Measurements from ENCODE around the gene CTNNA3. TPM values are rescaled to one million over a fixed set of nuclear protein-coding genes. Genes with fewer than 3 reads are reported as not detected.

CTNNA3 gene
- total RNA-seq, 1 experiment from 2014 or later: 0.20 TPM

- Histone ChIP-seq H3K4me3 (ENCODE audit: low read depth, low read length) (no peak overlapping the region), H3K4me1 (no peaks in the 10 kb centered on the region), H3K9me3 (no peaks in the 10 kb centered on the region), H3K27me3 (replicated peaks; ENCODE audit: control insufficient read depth, insufficient read depth, low read length) (no peaks in the 10 kb centered on the region), H3K36me3 (ENCODE audit: control insufficient read depth, insufficient read depth, low read length) (no peaks in the 10 kb centered on the region)
- BruUV-seq (replicated peaks): no TSS peak
- H3K27ac Mint-ChIP-seq (ENCODE audit: unreplicated experiment): no peak overlapping the region
- H3K4me3 Mint-ChIP-seq (ENCODE audit: unreplicated experiment): no peak overlapping the region
- no peak for DNase-seq
- TF ChIP-seq CTCF (IDR thresholded peaks at IDR 0.05; ENCODE audit: insufficient read depth in 1 of 2, low read depth in 1 of 2, low read length in 1 of 2, severe bottlenecking in 1 of 2, unreplicated experiment in 1 of 2): no peak
- H3K4me1 Mint-ChIP-seq (ENCODE audit: low read depth, unreplicated experiment): no peaks in the 10 kb centered on the region
- ChIA-PET CTCF (no interaction called here), POLR2A (no interaction called here)
- peaks cover 8% of the 10 kb centered on the region for H3K27me3 Mint-ChIP-seq (ENCODE audit: insufficient read depth, unreplicated experiment)
- H3K9me3 Mint-ChIP-seq (ENCODE audit: unreplicated experiment): no peaks in the 10 kb centered on the region
- H3K36me3 Mint-ChIP-seq (ENCODE audit: insufficient read depth, unreplicated experiment): no peaks in the 10 kb centered on the region
- intact Hi-C loops (cut with micrococcal nuclease; ENCODE audit: unreplicated experiment): no loop called here
These were observed 1161.1 kb downstream of the CTNNA3 start for GRCh38 chr10:66534866-66535265.

GRCh38 chr10:66521506-66521905 lies 1174.5 kb downstream of the CTNNA3 start:
- Mint-ChIP-seq H3K4me1 (ENCODE audit: low read depth, unreplicated experiment) (no peaks in the 10 kb centered on the region), H3K36me3 (ENCODE audit: insufficient read depth, unreplicated experiment) (no peaks in the 10 kb centered on the region), H3K27me3 (ENCODE audit: insufficient read depth, unreplicated experiment) (no peaks in the 10 kb centered on the region), H3K4me3 (ENCODE audit: unreplicated experiment) (no peak overlapping the region), H3K27ac (ENCODE audit: unreplicated experiment) (no peak overlapping the region), H3K9me3 (ENCODE audit: unreplicated experiment) (no peaks in the 10 kb centered on the region)
- CTCF ChIA-PET: no interaction called here
- no peak for TF ChIP-seq CTCF (IDR thresholded peaks at IDR 0.05; ENCODE audit: insufficient read depth in 1 of 2, low read depth in 1 of 2, low read length in 1 of 2, severe bottlenecking in 1 of 2, unreplicated experiment in 1 of 2)
- POLR2A ChIA-PET: no interaction called here
- BruUV-seq (replicated peaks): no TSS peak
- intact Hi-C loops (cut with micrococcal nuclease; ENCODE audit: unreplicated experiment): loop anchor here (10.0 kb wide), 1 partner anchor 403 kb away; the partner anchor contains the start of gene LRRTM3
- Histone ChIP-seq H3K4me1 (no peaks in the 10 kb centered on the region), H3K36me3 (ENCODE audit: control insufficient read depth, insufficient read depth, low read length) (no peaks in the 10 kb centered on the region), H3K27me3 (replicated peaks; ENCODE audit: control insufficient read depth, insufficient read depth, low read length) (no peaks in the 10 kb centered on the region), H3K9me3 (no peaks in the 10 kb centered on the region), H3K4me3 (ENCODE audit: low read depth, low read length) (no peak overlapping the region)
- no peak for DNase-seq

- no TSS peak for BruUV-seq (replicated peaks)
These were observed 1176.4 kb downstream of the CTNNA3 start for GRCh38 chr10:66519616-66520015.

More at GRCh38 chr10:66519616-66520015, 1176.4 kb downstream of the CTNNA3 start:
- intact Hi-C loops (cut with micrococcal nuclease; ENCODE audit: unreplicated experiment): loop anchor here (10.0 kb wide), 1 partner anchor 405 kb away; the partner anchor contains the start of gene LRRTM3
- DNase-seq: no peak
- Mint-ChIP-seq H3K27ac (ENCODE audit: unreplicated experiment) (no peak overlapping the region), H3K4me3 (ENCODE audit: unreplicated experiment) (no peak overlapping the region), H3K27me3 (ENCODE audit: insufficient read depth, unreplicated experiment) (no peaks in the 10 kb centered on the region), H3K4me1 (ENCODE audit: low read depth, unreplicated experiment) (no peaks in the 10 kb centered on the region), H3K9me3 (ENCODE audit: unreplicated experiment) (no peaks in the 10 kb centered on the region), H3K36me3 (ENCODE audit: insufficient read depth, unreplicated experiment) (no peaks in the 10 kb centered on the region)
- CTCF ChIA-PET: no interaction called here
- Histone ChIP-seq H3K36me3 (ENCODE audit: control insufficient read depth, insufficient read depth, low read length) (no peaks in the 10 kb centered on the region), H3K4me1 (no peaks in the 10 kb centered on the region), H3K27me3 (replicated peaks; ENCODE audit: control insufficient read depth, insufficient read depth, low read length) (no peaks in the 10 kb centered on the region), H3K9me3 (no peaks in the 10 kb centered on the region), H3K4me3 (ENCODE audit: low read depth, low read length) (no peak overlapping the region)
- POLR2A ChIA-PET: no interaction called here
- TF ChIP-seq CTCF (IDR thresholded peaks at IDR 0.05; ENCODE audit: insufficient read depth in 1 of 2, low read depth in 1 of 2, low read length in 1 of 2, severe bottlenecking in 1 of 2, unreplicated experiment in 1 of 2): no peak

Measured in Caco-2 (cell line).